Measurements from ENCODE around the gene ANKRD42. TPM values are rescaled to one million over a fixed set of nuclear protein-coding genes. Genes with fewer than 3 reads are reported as not detected.

ANKRD42 gene
- total and polyA plus RNA-seq, 2 experiments from 2014 or later = 5.3 to 5.7 TPM

- no peaks in the 10 kb centered on the region for H4K20me1 ChIP-seq (replicated peaks; ENCODE audit: insufficient read depth)
- H3K79me2 ChIP-seq (replicated peaks; ENCODE audit: insufficient read depth) = peaks cover 43% of the 10 kb centered on the region
- 0 out of 2 replicates have a peak overlapping the region, but pooled peaks have one; percentile 23 for H2AFZ ChIP-seq
- H3K36me3 Mint-ChIP-seq (ENCODE audit: low read depth) = peaks cover 2% of the 10 kb centered on the region; the same call in 1 of the 3 replicates
- peak overlapping the region; percentile 68 for H3K4me3 ChIP-seq
- H3K4me3 Mint-ChIP-seq = peak overlapping the region; percentile 90
- H3K27ac Mint-ChIP-seq = peak overlapping the region; percentile 99
- ATAC-seq (peak; percentile 63), DNase-seq (ENCODE audit: low spot score) (no peak)
- H3K9me3 Mint-ChIP-seq = no peaks in the 10 kb centered on the region
- H3K4me1 Mint-ChIP-seq = peaks cover 14% of the 10 kb centered on the region; the same call in 2 of the 3 replicates
- no peaks in the 10 kb centered on the region for H3K9me2 ChIP-seq (ENCODE audit: insufficient read depth)
- no peaks in the 10 kb centered on the region for H3F3A ChIP-seq (replicated peaks; ENCODE audit: low read depth)
- H3K27me3 ChIP-seq (ENCODE audit: insufficient read depth) = no peaks in the 10 kb centered on the region
- peak overlapping the region; percentile 81 for H3K4me2 ChIP-seq
- peak overlapping the region; percentile 94 for H3K27ac ChIP-seq (ENCODE audit: low read depth)
- no peak for TF ChIP-seq ETS1 (IDR thresholded peaks at IDR 0.05)
- no peaks in the 10 kb centered on the region for H3K27me3 Mint-ChIP-seq (ENCODE audit: insufficient read depth, low read depth, poor library complexity)
- H3K4me1 ChIP-seq (ENCODE audit: insufficient read depth) = no peaks in the 10 kb centered on the region; the same call in none of the 2 replicates
- no peaks in the 10 kb centered on the region for H3K36me3 ChIP-seq (ENCODE audit: insufficient read depth)
Observed at GRCh38 chr11:83285151-83285770, 91.7 kb downstream of the ANKRD42 start.

- Histone ChIP-seq H4K20me1 (replicated peaks; ENCODE audit: insufficient read depth) (no peaks in the 10 kb centered on the region), H3K27me3 (ENCODE audit: insufficient read depth) (no peaks in the 10 kb centered on the region), H3K4me2 (peak within 1 kb of the TSS; percentile 81), H2AFZ (peak within 1 kb of the TSS; percentile 23; the same call in 1 of the 2 replicates), H3K79me2 (replicated peaks; ENCODE audit: insufficient read depth) (peaks cover 41% of the 10 kb centered on the region), H3K4me3 (peak within 1 kb of the TSS; percentile 68), H3K36me3 (ENCODE audit: insufficient read depth) (no peaks in the 10 kb centered on the region), H3K9me2 (ENCODE audit: insufficient read depth) (no peaks in the 10 kb centered on the region), H3K27ac (ENCODE audit: low read depth) (peak within 1 kb of the TSS; percentile 94), H3K4me1 (ENCODE audit: insufficient read depth) (no peaks in the 10 kb centered on the region; the same call in none of the 2 replicates), H3F3A (replicated peaks; ENCODE audit: low read depth) (no peaks in the 10 kb centered on the region)
- peaks cover 14% of the 10 kb centered on the region; the same call in 2 of the 3 replicates for H3K4me1 Mint-ChIP-seq
- ATAC-seq (peak; percentile 92), DNase-seq (ENCODE audit: low spot score) (peak; percentile 99)
- no peaks in the 10 kb centered on the region for H3K36me3 Mint-ChIP-seq (ENCODE audit: low read depth)
- peak within 1 kb of the TSS; percentile 99 for H3K27ac Mint-ChIP-seq
- H3K9me3 Mint-ChIP-seq = no peaks in the 10 kb centered on the region
- H3K4me3 Mint-ChIP-seq = peak within 1 kb of the TSS; percentile 90
- TF ChIP-seq, protein P1, sequence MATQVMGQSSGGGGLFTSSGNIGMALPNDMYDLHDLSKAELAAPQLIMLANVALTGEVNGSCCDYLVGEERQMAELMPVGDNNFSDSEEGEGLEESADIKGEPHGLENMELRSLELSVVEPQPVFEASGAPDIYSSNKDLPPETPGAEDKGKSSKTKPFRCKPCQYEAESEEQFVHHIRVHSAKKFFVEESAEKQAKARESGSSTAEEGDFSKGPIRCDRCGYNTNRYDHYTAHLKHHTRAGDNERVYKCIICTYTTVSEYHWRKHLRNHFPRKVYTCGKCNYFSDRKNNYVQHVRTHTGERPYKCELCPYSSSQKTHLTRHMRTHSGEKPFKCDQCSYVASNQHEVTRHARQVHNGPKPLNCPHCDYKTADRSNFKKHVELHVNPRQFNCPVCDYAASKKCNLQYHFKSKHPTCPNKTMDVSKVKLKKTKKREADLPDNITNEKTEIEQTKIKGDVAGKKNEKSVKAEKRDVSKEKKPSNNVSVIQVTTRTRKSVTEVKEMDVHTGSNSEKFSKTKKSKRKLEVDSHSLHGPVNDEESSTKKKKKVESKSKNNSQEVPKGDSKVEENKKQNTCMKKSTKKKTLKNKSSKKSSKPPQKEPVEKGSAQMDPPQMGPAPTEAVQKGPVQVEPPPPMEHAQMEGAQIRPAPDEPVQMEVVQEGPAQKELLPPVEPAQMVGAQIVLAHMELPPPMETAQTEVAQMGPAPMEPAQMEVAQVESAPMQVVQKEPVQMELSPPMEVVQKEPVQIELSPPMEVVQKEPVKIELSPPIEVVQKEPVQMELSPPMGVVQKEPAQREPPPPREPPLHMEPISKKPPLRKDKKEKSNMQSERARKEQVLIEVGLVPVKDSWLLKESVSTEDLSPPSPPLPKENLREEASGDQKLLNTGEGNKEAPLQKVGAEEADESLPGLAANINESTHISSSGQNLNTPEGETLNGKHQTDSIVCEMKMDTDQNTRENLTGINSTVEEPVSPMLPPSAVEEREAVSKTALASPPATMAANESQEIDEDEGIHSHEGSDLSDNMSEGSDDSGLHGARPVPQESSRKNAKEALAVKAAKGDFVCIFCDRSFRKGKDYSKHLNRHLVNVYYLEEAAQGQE (IDR thresholded peaks at IDR 0.05; ENCODE audit: unreplicated experiment) = no peak
- TF ChIP-seq JUNB (IDR thresholded peaks at IDR 0.05; ENCODE audit: unreplicated experiment) = no peak
- peak; percentile 88 for TF ChIP-seq POLR2AphosphoS5 (IDR thresholded peaks at IDR 0.05; ENCODE audit: low read depth)
- no peak for TF ChIP-seq STAT1 (IDR thresholded peaks at IDR 0.05; ENCODE audit: unreplicated experiment)
- TF ChIP-seq CREB1 (CRISPR knock-in tag; IDR thresholded peaks at IDR 0.05; ENCODE audit: low read depth) = peak; percentile 93
- 0 out of 2 replicates have a peak, but pooled peaks have one; percentile 6 for TF ChIP-seq ZNF114 (CRISPR knock-in tag; IDR thresholded peaks at IDR 0.05)
- peak; percentile 98 for TF ChIP-seq ETS1 (IDR thresholded peaks at IDR 0.05)
- peak in 1 of 2 experiments; percentile 67; a peak in 2 of 4 replicates for TF ChIP-seq CTCF (conservative IDR thresholded peaks at IDR 0.05; ENCODE audit: low read depth in 2 of 2)
- H3K27me3 Mint-ChIP-seq (ENCODE audit: insufficient read depth, low read depth, poor library complexity) = no peaks in the 10 kb centered on the region
Observed at GRCh38 chr11:83285771-83286528, 92.4 kb downstream of the ANKRD42 start, which contains the start of gene CCDC90B. TSS of gene CCDC90B (minus strand) at chr11:83286367. CDS start at chr11:83285972, 395 bp downstream.

Data from GM23338 (cell line).